Natural killer cell treated with Interleukin-12 subunit alpha and Interleukin-12 subunit beta and Interleukin-15 and Interleukin-18, amount 100 ng/mL, for 72 hours (primary cell): ENCODE results near the gene IPCEF1. TPM values are rescaled to one million over a fixed set of nuclear protein-coding genes. Genes with fewer than 3 reads are reported as not detected.
A peak's percentile ranks its signal among the peaks of the same experiment; 100 is the strongest.

Experiments used
- ATAC-seq, 2 donors: fragments of 150-1000 bp; cut with Tn5 transposase in 1 of 2; sonication (Bioruptor Pico), chemical (Tn5 transposase) in 1 of 2; 2 replicates each; pipeline ENCODE4 v1.10.0; 2021
- DNase-seq: peaks from one replicate; pipeline ENCODE4 v3.0.0; 2022; ENCODE audit warnings: low spot score
- H3K27ac Mint-ChIP-seq, 2 donors: 1 replicate in 1 of 2; 2 replicates in 1 of 2; pipeline ENCODE4 v1.8.0; 2022; ENCODE audit warnings: mixed read lengths in 2 of 2, mild to moderate bottlenecking in 1 of 2, moderate library complexity in 1 of 2
- H3K27me3 Mint-ChIP-seq, 2 donors: 1 replicate in 1 of 2; 2 replicates in 1 of 2; pipeline ENCODE4 v1.8.0; 2022; ENCODE audit warnings: mixed read lengths in 2 of 2
- H3K36me3 Mint-ChIP-seq: one replicate; pipeline ENCODE4 v1.8.0; 2022; ENCODE audit warnings: mixed read lengths
- H3K4me1 Mint-ChIP-seq, 2 donors: 1 replicate in 1 of 2; 2 replicates in 1 of 2; pipeline ENCODE4 v1.8.0; 2022; ENCODE audit warnings: low read depth in 2 of 2, mixed read lengths in 2 of 2, mild to moderate bottlenecking in 1 of 2
- H3K4me3 Mint-ChIP-seq: one replicate; pipeline ENCODE4 v1.8.0; 2022; ENCODE audit warnings: mixed read lengths
- H3K9me3 Mint-ChIP-seq: 2 replicates; pipeline ENCODE4 v1.8.0; 2022; ENCODE audit warnings: mixed read lengths
- total RNA-seq, 2 donors: library from RNA; stranded (reverse); gene quantifications; one replicate each; pipeline ENCODE4 v1.2.3, GENCODE V29; 2022

The IPCEF1 gene
- total RNA-seq, 2 donors from 2014 or later = 29.6 to 45.9 TPM

DNA sequence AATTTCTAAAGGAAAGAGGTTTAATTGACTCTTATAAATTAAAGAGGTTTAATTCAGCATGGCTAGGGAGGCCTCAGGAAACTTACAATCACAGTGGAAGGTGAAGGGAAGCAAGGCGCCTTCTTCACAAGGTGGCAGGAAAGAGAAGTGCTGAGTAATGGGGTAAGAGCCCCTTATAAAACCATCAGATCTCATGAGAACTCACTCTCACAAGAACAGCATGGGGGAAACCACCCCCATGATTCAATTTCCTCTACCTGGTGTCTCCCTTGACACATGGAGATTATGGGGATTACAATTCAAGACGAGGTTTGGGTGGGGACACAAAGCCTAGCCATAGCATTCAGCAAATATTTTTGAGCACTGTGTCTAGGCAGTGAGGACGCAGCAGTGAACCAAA lies 3.9 kb upstream of the IPCEF1 start:
- DNase-seq (no peak), ATAC-seq (no peak)
- Mint-ChIP-seq H3K4me1 (peaks cover 14 to 26% of the 10 kb centered on the region in 2 donors), H3K36me3 (no peaks in the 10 kb centered on the region), H3K4me3 (no peak overlapping the region), H3K27me3 (peaks cover 16 to 39% of the 10 kb centered on the region in 2 donors), H3K27ac (no peak overlapping the region), H3K9me3 (no peaks in the 10 kb centered on the region)

DNA sequence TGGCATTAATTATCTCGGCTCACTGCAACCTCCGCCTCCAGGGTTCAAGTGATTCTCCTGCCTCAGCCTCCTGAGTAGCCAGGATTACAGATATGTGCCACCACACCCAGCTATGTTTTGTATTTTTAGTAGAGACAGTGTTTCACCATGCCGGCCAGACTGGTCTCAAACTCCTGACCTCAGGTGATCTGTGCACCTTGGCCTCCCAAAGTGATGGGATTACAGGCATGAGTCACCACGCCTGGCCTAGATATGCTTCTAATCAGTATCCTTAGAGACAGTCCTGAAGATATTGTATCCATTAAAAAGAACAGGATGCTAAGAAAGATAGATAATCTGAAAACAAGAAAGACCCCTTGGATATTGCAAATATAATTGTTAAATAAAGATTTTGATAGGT lies 3.1 kb upstream of the IPCEF1 start:
- ATAC-seq = no peak
- DNase-seq = no peak
- no peak overlapping the region for H3K4me3 Mint-ChIP-seq
- no peak overlapping the region for H3K27ac Mint-ChIP-seq
- H3K9me3 Mint-ChIP-seq = peaks cover 4% of the 10 kb centered on the region
- H3K4me1 Mint-ChIP-seq = peaks cover 19 to 34% of the 10 kb centered on the region in 2 donors
- H3K36me3 Mint-ChIP-seq = peaks cover 5% of the 10 kb centered on the region
- peaks cover 18 to 44% of the 10 kb centered on the region in 2 donors for H3K27me3 Mint-ChIP-seq

GRCh38 chr6:154359161-154359574 lies 2.6 kb upstream of the IPCEF1 start:
- Mint-ChIP-seq H3K36me3 (peaks cover 10% of the 10 kb centered on the region), H3K9me3 (peaks cover 9% of the 10 kb centered on the region), H3K4me3 (peak overlapping the region; percentile 3), H3K27ac (no peak overlapping the region), H3K4me1 (peaks cover 24 to 40% of the 10 kb centered on the region in 2 donors), H3K27me3 (peaks cover 22 to 50% of the 10 kb centered on the region in 2 donors)
- no peak for DNase-seq
- ATAC-seq = no peak

GRCh38 chr6:154358019-154358545 lies 1.5 kb upstream of the IPCEF1 start:
- H3K36me3 Mint-ChIP-seq = peaks cover 13% of the 10 kb centered on the region
- ATAC-seq (no peak), DNase-seq (no peak)
- no peak overlapping the region for H3K4me3 Mint-ChIP-seq
- peaks cover 27 to 49% of the 10 kb centered on the region in 2 donors for H3K4me1 Mint-ChIP-seq
- H3K27ac Mint-ChIP-seq = no peak overlapping the region
- H3K27me3 Mint-ChIP-seq = peaks cover 23 to 46% of the 10 kb centered on the region in 2 donors
- peaks cover 11% of the 10 kb centered on the region for H3K9me3 Mint-ChIP-seq

DNA sequence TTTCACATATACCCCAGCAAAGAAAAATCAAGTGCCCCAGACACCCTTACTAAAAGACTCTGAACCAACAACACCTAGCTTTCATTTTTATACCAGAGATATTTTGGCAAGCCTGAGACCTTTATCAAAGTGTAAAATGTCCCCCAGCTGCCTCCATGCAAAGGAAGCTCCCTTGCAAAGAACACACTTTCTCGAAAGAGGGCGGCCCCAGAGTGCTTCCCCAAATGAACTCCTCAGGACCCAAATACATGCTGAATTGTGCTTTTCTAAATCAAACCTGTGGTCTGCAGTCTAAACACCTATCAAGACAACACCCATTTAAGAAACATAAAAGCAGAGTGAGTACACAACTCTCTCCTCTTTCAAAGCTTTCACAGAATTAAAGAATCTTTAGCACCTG lies 490 bp downstream of the IPCEF1 start:
- peaks cover 13% of the 10 kb centered on the region for H3K36me3 Mint-ChIP-seq
- peak overlapping the region; percentile 79 for H3K4me3 Mint-ChIP-seq
- DNase-seq = no peak

DNA sequence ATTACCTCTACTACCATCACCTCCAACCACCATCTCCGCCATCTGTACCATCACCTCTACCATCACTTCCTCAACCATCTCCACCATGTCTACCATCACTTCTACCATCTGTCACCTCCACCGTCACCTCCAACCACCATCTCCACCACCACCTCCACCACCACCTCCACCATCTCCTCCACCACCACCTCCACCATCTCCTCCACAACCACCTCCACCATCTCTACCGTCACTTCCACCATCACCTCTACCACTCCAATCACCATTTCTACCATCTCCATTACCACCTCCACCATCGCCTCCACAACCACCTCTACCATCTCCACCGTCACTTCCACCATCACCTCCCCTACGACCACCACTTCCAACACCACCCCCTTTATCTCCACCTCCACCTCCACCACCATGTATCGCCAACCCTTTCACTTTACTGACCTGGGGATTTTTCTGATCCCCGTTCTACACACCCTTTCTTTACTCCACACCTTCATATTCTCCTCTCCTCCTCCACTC lies 2.3 kb downstream of the IPCEF1 start:
- no peak for DNase-seq
- ATAC-seq = peak in 1 of 2 donors; percentile 37
- peaks cover 27 to 38% of the 10 kb centered on the region in 2 donors for H3K27me3 Mint-ChIP-seq
- peaks cover 37 to 64% of the 10 kb centered on the region in 2 donors for H3K4me1 Mint-ChIP-seq
- peak overlapping the region; percentile 42 to 46 for H3K27ac Mint-ChIP-seq
- peak overlapping the region; percentile 79 for H3K4me3 Mint-ChIP-seq
- H3K36me3 Mint-ChIP-seq = peaks cover 13% of the 10 kb centered on the region
- peaks cover 11% of the 10 kb centered on the region for H3K9me3 Mint-ChIP-seq

More for the DNA sequence above, 490 bp downstream of the IPCEF1 start:
- Mint-ChIP-seq H3K9me3 (peaks cover 11% of the 10 kb centered on the region), H3K4me1 (peaks cover 38 to 64% of the 10 kb centered on the region in 2 donors), H3K27me3 (peaks cover 25 to 38% of the 10 kb centered on the region in 2 donors), H3K27ac (peak overlapping the region; percentile 42 to 46)
- ATAC-seq = no peak

- Mint-ChIP-seq H3K9me3 (peaks cover 11% of the 10 kb centered on the region), H3K36me3 (peaks cover 13% of the 10 kb centered on the region), H3K27ac (peak overlapping the region; percentile 42 to 46), H3K27me3 (peaks cover 28 to 33% of the 10 kb centered on the region in 2 donors), H3K4me3 (no peak overlapping the region), H3K4me1 (peaks cover 32 to 58% of the 10 kb centered on the region in 2 donors)
- DNase-seq = no peak
- no peak for ATAC-seq
These were observed 3.0 kb downstream of the IPCEF1 start for GRCh38 chr6:154353626-154354025.

DNA sequence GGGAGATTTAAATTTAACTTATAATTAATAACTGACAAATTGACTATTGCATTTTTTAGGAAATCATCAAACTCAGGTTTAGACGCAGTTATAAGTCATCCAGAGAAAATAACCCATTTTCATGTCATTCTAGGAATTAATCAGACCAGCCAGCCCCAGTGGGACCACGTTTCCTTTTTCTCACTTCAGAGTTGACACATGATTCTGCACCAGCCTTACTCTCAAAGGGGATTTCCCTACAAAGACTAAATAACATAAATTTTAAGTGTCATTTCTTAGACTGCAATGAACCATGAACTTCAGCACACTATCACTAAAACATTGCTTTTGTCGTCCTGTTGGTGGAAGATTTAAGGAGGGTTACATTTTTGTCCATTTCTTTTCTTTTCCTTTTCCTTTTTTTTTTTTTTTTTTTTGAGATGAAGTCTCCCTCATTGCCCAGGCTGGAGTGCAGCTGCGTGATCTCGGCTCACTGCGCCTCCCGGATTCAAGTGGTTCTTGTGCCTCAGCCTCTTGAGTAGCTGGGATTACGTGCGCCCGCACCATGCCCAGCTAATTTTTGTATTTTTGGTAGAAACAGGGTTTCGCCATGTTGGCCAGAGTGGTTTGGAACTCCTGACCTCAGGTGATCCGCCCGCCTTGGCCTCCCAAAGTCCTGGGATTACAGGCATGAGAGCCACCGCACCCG lies 3.6 kb downstream of the IPCEF1 start:
- H3K4me1 Mint-ChIP-seq = peaks cover 32 to 53% of the 10 kb centered on the region in 2 donors
- H3K27me3 Mint-ChIP-seq = peaks cover 27 to 29% of the 10 kb centered on the region in 2 donors
- H3K27ac Mint-ChIP-seq = peak overlapping the region; percentile 40 to 65
- peak overlapping the region; percentile 70 for H3K4me3 Mint-ChIP-seq
- peak; percentile 66 for DNase-seq
- peaks cover 13% of the 10 kb centered on the region for H3K36me3 Mint-ChIP-seq
- H3K9me3 Mint-ChIP-seq = peaks cover 11% of the 10 kb centered on the region
- peak; percentile 81 to 86 for ATAC-seq

DNA sequence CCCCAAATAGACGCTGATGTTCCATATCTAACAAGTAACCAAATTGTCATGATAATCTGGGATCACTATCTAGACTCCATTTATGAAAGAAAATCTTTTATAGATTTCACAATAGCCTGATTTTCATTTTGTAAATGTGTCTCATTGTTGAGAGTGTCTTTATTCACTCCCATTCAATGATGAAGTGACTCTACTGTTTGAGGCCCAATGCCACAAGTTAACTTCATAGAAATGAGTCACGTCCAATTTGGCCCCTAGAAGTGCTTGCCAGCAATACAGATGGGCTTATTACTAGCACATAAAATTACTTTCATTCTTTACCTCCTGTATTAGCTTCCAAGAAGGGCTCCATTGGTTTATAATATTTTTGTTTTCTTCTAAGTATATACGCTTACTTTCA lies 6.3 kb downstream of the IPCEF1 start:
- Mint-ChIP-seq H3K36me3 (peaks cover 13% of the 10 kb centered on the region), H3K27me3 (peaks cover 15 to 26% of the 10 kb centered on the region in 2 donors), H3K4me1 (peaks cover 24 to 36% of the 10 kb centered on the region in 2 donors), H3K9me3 (peaks cover 11% of the 10 kb centered on the region), H3K4me3 (no peak overlapping the region), H3K27ac (no peak overlapping the region)
- DNase-seq (no peak), ATAC-seq (no peak)

- no peaks in the 10 kb centered on the region for H3K36me3 Mint-ChIP-seq
- peaks cover 12 to 13% of the 10 kb centered on the region in 2 donors for H3K4me1 Mint-ChIP-seq
- no peak overlapping the region for H3K4me3 Mint-ChIP-seq
- no peak for DNase-seq
- no peak overlapping the region for H3K27ac Mint-ChIP-seq
- peaks cover 15 to 22% of the 10 kb centered on the region in 2 donors for H3K27me3 Mint-ChIP-seq
- no peak for ATAC-seq
- peaks cover 3% of the 10 kb centered on the region for H3K9me3 Mint-ChIP-seq
These were observed 8.6 kb downstream of the IPCEF1 start for GRCh38 chr6:154347981-154348380.

DNA sequence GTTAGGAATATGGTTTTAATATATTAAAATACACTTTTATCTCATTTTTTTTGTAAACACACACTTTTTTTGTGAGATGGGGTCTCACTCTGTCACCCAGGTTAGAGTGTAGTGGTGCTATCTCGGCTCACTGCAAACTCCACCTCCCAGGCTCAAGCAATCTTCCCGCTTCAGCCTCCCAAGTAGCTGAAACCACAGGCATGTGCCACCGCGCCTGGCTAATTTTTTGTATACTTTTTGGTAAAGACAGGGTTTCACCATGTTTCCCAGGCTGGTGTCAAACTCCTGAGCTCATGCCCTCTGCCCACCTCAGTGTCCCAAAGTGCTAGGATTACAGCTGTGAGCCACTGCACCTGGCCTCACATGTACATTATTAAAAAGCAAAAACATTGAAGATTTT lies 10.8 kb downstream of the IPCEF1 start:
- no peaks in the 10 kb centered on the region for H3K36me3 Mint-ChIP-seq
- DNase-seq = no peak
- peaks cover 0 to 3% of the 10 kb centered on the region in 2 donors for H3K4me1 Mint-ChIP-seq
- H3K27me3 Mint-ChIP-seq = peaks cover 16 to 20% of the 10 kb centered on the region in 2 donors
- no peak for ATAC-seq
- H3K27ac Mint-ChIP-seq = no peak overlapping the region
- peaks cover 3% of the 10 kb centered on the region for H3K9me3 Mint-ChIP-seq
- H3K4me3 Mint-ChIP-seq = no peak overlapping the region

DNA sequence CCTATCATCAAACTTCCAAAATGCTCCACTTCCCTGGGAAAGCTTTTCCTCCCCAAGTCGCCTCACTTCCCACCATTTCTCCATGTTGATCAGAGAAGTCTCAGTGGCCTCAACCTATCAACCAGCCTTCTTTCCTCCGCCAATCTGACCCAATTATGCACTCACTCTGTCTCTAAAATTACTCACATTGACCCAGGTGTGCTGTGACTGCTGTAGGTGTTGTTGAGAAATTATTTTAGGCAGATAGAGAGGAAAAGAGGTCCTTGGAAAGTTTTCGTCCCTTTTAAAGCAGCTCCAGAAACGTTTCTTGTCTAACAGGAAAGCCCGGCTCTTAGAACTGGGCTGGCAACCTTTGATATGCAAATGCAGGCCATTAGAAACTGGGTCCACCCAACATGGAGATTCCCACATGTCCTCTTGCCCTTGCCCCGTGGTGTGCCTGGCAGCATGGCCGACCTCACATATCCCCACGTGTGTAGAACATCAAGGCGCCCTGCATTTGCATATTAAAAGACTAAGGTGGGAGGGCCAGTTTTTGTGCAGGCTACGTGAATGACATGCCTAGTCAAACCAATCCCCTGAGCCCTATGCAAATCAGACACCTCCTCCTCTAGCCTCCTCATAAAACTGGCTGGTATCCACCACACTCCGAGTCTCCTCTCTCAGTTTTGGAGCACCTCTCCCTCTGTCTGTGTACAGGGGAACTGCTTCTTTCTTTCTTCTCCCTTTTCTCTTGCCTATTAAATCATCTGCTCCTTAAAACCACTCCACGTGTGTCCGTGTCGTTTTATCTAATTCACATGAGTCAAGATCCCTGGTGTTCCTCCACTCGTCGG lies 12.9 kb downstream of the IPCEF1 start:
- H3K27me3 Mint-ChIP-seq = peaks cover 14 to 21% of the 10 kb centered on the region in 2 donors
- ATAC-seq = no peak
- peaks cover 0 to 3% of the 10 kb centered on the region in 2 donors for H3K4me1 Mint-ChIP-seq
- H3K36me3 Mint-ChIP-seq = no peaks in the 10 kb centered on the region
- no peak overlapping the region for H3K4me3 Mint-ChIP-seq
- DNase-seq = no peak
- no peak overlapping the region for H3K27ac Mint-ChIP-seq
- H3K9me3 Mint-ChIP-seq = peaks cover 3% of the 10 kb centered on the region

- Mint-ChIP-seq H3K27ac (no peak overlapping the region), H3K4me3 (no peak overlapping the region), H3K4me1 (peaks cover 5 to 8% of the 10 kb centered on the region in 2 donors), H3K36me3 (no peaks in the 10 kb centered on the region), H3K9me3 (peaks cover 3% of the 10 kb centered on the region), H3K27me3 (peaks cover 10 to 21% of the 10 kb centered on the region in 2 donors)
- ATAC-seq (no peak), DNase-seq (no peak)
These were observed 14.7 kb downstream of the IPCEF1 start for GRCh38 chr6:154341871-154342270.
